HG03159 (cell line): ENCODE measurements around the gene AATF.

Source experiments
- ATAC-seq: cut with Tn5 transposase; IDR thresholded peaks from one replicate; pipeline ENCODE4 v1.9.1; 2021; ENCODE audit warnings: mild to moderate bottlenecking, moderate library complexity; ENCODE audit not compliant: unreplicated experiment

The AATF gene

DNA sequence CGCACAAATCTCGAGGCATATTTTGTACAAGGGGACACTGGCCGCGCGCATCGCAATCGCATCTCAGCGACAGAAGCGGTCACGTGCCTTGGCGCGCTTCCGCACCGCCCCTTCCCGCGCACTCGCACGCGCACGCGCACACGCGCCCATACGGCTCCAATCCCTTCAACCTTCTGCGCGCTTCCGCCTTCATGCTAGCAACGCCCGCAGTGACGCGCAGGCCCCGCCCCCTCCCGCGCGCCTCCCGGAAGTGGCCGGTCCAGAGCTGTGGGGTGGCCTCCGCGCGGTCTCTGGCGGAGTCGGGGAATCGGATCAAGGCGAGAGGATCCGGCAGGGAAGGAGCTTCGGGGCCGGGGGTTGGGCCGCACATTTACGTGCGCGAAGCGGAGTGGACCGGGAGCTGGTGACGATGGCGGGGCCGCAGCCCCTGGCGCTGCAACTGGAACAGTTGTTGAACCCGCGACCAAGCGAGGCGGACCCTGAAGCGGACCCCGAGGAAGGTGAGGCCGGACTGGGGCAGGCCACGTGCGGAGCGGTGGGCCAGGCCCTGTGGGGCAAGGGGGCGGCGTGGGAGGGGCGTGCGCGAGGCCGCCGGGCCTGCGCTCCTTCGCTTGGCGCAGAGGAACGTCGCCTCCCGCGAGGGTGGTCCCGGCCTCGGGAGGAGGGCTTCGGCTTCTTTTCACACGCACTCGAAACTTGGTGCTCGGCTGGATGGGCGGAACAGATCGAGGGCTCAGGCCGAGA, at the start of gene AATF:
Gene AATF, plus strand, starts transcription at position 238 of the 744 bp plus-strand sequence. Its CDS starts 172 bp downstream, at position 410.
- peak; percentile 88 for ATAC-seq

GRCh38 chr17:36899250-36900159, 49.2 kb upstream of the AATF start:
- ATAC-seq, result no peak

- ATAC-seq, result no peak
These were observed 48.6 kb upstream of the AATF start for GRCh38 chr17:36900160-36900512.

DNA sequence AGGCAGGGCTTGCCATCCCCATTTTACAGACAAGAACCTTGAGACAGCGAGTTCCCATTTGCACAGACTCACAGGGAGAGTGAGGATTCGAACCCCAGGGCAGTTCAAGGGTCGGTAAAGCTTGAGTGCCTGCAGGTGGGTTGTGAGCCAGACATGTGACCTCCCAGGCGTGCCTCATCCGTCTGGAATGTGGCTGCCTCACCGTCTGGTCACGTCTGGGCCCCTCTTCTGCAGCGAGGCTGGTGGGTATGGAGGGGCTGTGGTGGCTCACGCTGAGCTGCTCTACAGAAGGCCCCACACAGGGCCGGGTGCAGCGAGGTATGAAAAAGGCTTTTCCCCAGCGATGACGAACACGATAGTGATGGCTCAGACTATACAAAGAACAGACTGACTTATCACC, 47.2 kb upstream of the AATF start:
- ATAC-seq, result no peak

GRCh38 chr17:36907407-36907806, 41.3 kb upstream of the AATF start:
- ATAC-seq, result no peak

DNA sequence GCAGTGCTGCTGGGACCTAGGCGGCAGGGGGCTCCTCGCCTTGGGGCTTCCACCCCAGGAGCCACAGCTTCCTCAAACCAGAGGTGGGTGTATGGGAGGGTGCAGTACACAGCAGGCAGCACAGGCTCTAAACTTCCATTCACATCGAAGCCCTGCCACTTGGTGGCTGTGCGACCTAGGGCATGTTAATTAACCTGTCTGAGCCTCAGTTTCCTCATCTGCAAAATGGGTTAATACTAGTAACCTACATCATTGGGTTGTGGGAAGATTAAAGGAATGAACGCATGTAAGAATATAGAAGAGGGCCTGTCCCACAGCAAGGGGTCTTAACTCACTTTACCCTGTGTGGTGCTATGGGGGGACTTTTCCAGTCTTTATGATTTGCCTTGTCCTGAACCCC, 38.2 kb upstream of the AATF start:
- ATAC-seq, result no peak

- ATAC-seq, result no peak
These were observed 37.8 kb upstream of the AATF start for GRCh38 chr17:36911001-36911400.

GRCh38 chr17:36913132-36913531, 35.6 kb upstream of the AATF start:
- no peak for ATAC-seq

DNA sequence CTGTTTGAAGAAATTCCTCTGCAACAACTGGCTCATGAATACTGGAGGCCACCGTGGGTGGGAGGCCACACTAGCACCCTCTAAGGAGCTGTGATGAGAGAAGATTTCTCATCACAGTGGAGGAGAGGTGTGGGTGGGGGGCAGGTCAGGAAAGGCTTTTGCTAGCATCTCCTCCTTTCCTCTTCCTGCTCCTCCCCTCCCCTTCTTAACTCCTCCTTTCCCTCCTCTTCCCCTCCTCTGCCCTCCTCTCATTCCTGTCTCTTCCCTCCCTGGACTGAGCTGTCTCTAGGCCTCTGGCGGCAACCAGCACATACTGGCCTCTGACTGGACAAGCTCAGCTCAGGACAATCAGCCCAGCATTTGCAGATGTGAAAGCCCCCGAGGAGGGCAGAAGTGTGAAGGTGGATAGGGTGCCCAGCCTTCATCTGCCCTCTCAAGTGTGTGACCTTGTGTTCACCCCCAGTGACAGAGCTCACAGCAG, 30.5 kb upstream of the AATF start:
- no peak for ATAC-seq

DNA sequence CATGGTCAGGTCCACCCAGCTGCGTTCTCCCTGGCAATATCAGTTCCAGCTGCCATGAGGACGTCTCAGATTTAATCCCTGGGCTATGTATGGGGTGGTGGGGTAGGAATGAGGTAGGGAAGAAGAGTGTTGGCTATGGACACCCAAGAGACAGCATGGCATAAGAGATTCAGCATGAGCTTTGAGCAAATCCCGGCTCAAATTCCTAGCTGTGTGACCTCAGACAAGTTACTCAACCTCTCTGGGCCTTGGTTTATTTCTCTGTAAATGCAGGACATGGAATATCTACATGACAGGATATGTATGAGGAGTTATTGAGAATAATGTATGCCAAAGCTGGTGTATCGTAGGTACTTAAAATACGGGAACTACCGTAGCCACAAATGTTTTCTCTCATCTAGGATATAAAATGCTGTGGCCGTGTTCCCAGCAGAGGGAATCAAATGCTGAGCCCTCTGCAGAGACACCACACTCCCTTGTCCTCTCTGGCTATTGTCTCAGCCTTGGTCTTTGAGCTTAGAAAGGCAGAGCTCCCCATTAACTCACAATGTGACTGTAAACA, 29.3 kb upstream of the AATF start:
- no peak for ATAC-seq

- ATAC-seq, result no peak
These were observed 28.4 kb upstream of the AATF start for GRCh38 chr17:36920032-36921005.

DNA sequence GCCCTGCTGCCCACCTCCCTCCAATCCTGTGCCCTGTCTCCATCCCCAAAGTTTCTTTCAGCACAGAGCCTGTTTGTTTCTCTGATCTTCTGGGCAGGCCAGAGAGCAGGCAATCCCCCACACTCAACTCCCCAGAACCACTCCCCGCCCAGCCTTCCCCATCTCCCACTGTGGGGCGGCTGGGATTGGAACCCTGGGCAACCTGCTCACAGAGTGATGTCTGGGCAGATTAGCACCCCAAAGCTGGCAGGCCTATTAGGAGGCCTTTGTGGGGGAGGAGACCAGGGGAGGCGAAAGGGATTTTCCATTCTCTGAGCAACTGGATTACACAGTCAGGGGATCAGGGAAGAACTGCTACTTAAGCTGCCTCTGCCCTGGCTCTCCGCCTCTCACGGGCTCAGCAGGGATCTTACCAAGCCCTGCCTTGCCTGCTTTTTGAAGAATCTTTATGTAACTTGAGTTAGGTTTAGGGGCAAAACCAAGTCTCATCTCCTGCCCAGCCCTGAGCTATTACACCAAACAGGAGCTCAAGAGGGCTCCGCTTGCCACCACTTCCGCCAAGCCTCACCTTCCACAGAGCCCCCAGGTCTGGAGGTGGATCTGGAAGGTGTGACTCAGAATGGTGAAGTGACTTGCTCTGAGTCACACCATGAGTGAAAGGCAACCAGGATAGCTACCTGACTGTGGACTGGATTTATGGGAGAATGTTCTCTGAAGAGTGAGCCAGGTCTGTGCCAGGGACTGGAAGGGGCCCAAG, 27.5 kb upstream of the AATF start:
- ATAC-seq, result no peak

- no peak for ATAC-seq
These were observed 26.6 kb upstream of the AATF start for GRCh38 chr17:36922175-36922574.

DNA sequence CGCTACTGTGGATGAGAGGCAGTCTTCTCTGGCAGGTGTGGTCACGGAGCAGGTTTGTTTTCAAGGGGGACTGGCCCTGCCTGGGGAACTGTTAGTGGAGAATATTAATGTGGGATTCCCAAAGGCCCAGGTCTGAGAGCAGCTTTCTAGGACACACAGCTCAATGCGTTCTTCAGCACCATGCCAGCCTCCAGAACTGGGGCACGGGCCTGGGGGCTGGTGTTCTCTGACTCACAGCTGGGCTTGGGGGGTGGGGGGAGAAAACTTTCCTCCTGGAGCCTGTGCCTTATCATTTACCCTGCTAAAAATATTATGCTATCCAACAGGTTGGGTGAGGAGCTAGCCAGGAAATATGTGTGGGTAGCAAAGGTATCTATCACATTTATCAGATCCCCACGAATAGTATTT, 24.9 kb upstream of the AATF start:
- no peak for ATAC-seq

DNA sequence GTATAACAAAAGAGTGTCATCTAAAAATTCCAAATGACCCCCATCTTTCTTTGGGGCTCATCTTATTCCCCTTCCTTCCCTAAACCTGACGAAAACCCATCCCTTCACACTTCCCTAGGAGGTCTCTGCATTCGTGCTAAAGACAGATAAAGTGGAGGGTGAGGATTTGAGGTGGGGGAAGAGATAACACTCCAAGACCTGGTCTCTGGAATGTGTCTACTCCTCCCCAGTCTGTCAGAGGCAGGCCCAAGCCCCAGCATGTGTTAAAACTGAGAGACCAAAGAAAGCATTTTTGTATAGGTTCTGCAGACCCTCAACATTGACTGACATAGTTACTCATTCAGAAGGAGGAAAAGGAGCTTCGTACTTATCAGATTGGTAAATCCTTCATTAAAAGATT, 22.5 kb upstream of the AATF start:
- ATAC-seq, result no peak

DNA sequence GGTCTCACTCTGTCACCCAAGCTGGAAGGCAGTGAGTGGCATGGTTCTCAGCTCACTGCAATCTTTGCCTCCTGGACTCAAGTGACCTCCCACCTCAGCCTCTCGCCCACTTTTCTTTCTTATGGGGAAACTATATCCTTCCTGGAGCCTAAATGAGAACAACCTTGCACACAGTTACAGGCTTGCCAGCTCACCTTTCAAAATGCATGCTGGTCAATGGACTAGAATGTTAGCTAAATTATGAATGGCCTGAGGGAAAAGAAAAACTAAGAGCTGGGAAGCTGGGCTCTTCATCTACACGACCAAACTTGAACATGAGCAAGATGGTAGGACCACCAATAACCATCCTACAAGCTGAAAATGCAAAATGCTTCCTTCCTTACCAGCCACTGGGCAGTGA, 22.1 kb upstream of the AATF start:
- ATAC-seq, result no peak

GRCh38 chr17:36928471-36929345, 20.0 kb upstream of the AATF start:
- ATAC-seq, result no peak

- ATAC-seq, result no peak
These were observed 18.7 kb upstream of the AATF start for GRCh38 chr17:36929851-36930582.
